ENCODE data around the gene INSR.

- no peak for TF ChIP-seq ZNF274 (IDR thresholded peaks at IDR 0.05; ENCODE audit: borderline replicate concordance, extremely low read depth, low read length)
- TF ChIP-seq POLR2A (IDR thresholded peaks at IDR 0.05; ENCODE audit: control extremely low read depth in 1 of 2, low read depth in 2 of 2, low read length in 2 of 2), result no peak
- TF ChIP-seq MAX (IDR thresholded peaks at IDR 0.05), result no peak
- no peak for TF ChIP-seq SUZ12 (IDR thresholded peaks at IDR 0.05; ENCODE audit: low read length)
- no peak for TF ChIP-seq SIN3A (conservative IDR thresholded peaks at IDR 0.05 in 1 of 2, IDR thresholded peaks at IDR 0.05 in 1 of 2; ENCODE audit: low read depth in 1 of 2, low read length in 2 of 2)
- TF ChIP-seq, protein P1, sequence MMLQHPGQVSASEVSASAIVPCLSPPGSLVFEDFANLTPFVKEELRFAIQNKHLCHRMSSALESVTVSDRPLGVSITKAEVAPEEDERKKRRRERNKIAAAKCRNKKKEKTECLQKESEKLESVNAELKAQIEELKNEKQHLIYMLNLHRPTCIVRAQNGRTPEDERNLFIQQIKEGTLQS (IDR thresholded peaks at IDR 0.05; ENCODE audit: insufficient read depth, low read depth, low read length), result no peak
- TF ChIP-seq JUN (IDR thresholded peaks at IDR 0.05; ENCODE audit: low read depth, low read length), result no peak
- TF ChIP-seq SP1 (IDR thresholded peaks at IDR 0.05; ENCODE audit: low read depth, low read length), result no peak
- TF ChIP-seq, protein P2, sequence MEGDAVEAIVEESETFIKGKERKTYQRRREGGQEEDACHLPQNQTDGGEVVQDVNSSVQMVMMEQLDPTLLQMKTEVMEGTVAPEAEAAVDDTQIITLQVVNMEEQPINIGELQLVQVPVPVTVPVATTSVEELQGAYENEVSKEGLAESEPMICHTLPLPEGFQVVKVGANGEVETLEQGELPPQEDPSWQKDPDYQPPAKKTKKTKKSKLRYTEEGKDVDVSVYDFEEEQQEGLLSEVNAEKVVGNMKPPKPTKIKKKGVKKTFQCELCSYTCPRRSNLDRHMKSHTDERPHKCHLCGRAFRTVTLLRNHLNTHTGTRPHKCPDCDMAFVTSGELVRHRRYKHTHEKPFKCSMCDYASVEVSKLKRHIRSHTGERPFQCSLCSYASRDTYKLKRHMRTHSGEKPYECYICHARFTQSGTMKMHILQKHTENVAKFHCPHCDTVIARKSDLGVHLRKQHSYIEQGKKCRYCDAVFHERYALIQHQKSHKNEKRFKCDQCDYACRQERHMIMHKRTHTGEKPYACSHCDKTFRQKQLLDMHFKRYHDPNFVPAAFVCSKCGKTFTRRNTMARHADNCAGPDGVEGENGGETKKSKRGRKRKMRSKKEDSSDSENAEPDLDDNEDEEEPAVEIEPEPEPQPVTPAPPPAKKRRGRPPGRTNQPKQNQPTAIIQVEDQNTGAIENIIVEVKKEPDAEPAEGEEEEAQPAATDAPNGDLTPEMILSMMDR (IDR thresholded peaks at IDR 0.05; ENCODE audit: control extremely low read depth in 1 of 3, insufficient read depth in 1 of 3, low read depth in 1 of 3, low read length in 3 of 3), result no peak
- no peak for TF ChIP-seq USF2 (IDR thresholded peaks at IDR 0.05; ENCODE audit: low read length)
- TF ChIP-seq CTBP2 (IDR thresholded peaks at IDR 0.05; ENCODE audit: borderline replicate concordance, insufficient read depth, insufficient read length, low read length), result no peak
Observed at GRCh38 chr19:7069904-7070226, 224.3 kb downstream of the INSR start.

Measured in H1 (cell line).